ENCODE measurements around the gene PLCB3.

- TF ChIP-seq CTCF (IDR thresholded peaks at IDR 0.05; ENCODE audit: low read depth, low read length) (no peak), EZH2phosphoT487 (IDR thresholded peaks at IDR 0.05; ENCODE audit: low read depth) (no peak)
Measured at GRCh38 chr11:64243236-64243854, 8.0 kb upstream of the PLCB3 start.

Data from OCI-LY3 (cell line).